Cerebellar cortex (tissue), 1 donor: ENCODE data around the gene GATA5.
"Not testable (repeated sequence)": the region's sequence is repeated elsewhere in the genome, so short reads cannot be mapped to it uniquely, and the experiment has no call there.

Experiments
- DNase-seq: peaks from one replicate; pipeline ENCODE4 v3.0.0-alpha.2; 2015; ENCODE audit warnings: low spot score

GATA5 gene

GRCh38 chr20:62430866-62431447 lies 44.8 kb downstream of the GATA5 start:
- DNase-seq, result no peak

GRCh38 chr20:62430311-62430853 lies 45.4 kb downstream of the GATA5 start:
- DNase-seq, result no peak

GRCh38 chr20:62429455-62430310 lies 46.1 kb downstream of the GATA5 start:
- no peak for DNase-seq

GRCh38 chr20:62428396-62429295 lies 47.1 kb downstream of the GATA5 start:
- DNase-seq, result no peak

- no peak for DNase-seq
These were observed 47.8 kb downstream of the GATA5 start for GRCh38 chr20:62428002-62428372.

- no peak for DNase-seq
These were observed 48.4 kb downstream of the GATA5 start, which contains the start of gene RBBP8NL for GRCh38 chr20:62427172-62428001. Gene RBBP8NL (minus strand): TSS chr20:62427539. CDS start chr20:62419647, 7,892 bp downstream.

GRCh38 chr20:62426699-62427131 lies 49.1 kb downstream of the GATA5 start:
- DNase-seq, result no peak

DNA sequence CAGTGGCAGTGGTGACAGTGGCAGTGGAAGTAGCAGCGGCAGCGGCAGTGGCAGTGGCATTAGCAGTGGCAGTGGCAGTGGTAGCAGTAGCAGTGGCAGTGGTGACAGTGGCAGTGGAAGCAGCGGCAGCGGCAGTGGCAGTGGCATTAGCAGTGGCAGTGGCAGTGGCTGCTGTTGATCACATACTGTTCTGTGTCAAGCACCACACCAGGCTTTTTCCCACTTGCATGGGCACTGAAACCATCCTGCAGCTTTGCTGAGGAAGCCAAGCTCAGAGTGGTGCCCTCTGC lies 49.8 kb downstream of the GATA5 start:
- not testable (repeated sequence) for DNase-seq

DNA sequence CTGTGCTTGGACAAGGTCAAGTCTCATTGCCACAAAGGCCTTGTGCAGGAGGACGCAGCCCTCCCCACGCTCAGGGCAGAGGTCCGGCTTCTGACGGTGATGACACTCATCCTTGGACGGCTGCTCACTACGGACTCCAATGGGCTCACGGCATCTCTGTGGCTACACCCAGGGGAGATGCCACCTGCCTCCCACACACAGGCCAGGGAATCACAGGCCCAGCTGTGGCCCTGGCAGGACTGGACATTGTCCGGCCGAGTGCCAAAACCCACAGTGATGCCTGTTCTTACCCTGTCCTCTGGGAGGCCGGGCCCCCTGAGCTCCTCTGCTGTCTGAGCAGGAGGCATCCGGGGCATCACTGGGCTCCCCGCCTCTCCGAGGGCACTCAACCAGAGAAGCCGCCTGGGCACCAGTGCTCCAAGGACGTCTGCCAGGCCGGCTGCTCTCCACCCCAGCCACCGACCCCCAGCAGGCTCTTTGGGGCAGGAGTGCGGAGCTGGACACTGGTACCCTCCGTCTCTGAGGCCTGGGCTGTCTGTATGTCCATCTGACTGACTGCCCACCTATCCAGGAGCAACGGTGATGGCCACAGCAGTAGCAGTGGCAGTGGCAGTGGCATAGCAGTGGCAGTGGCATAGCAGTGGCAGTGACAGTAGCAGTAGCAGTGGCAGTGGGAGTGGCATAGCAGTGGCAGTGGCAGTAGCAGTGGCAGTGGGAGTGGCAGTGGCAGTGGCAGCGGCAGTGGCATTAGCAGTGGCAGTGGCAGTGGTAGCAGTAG lies 50.3 kb downstream of the GATA5 start:
- no peak for DNase-seq

DNA sequence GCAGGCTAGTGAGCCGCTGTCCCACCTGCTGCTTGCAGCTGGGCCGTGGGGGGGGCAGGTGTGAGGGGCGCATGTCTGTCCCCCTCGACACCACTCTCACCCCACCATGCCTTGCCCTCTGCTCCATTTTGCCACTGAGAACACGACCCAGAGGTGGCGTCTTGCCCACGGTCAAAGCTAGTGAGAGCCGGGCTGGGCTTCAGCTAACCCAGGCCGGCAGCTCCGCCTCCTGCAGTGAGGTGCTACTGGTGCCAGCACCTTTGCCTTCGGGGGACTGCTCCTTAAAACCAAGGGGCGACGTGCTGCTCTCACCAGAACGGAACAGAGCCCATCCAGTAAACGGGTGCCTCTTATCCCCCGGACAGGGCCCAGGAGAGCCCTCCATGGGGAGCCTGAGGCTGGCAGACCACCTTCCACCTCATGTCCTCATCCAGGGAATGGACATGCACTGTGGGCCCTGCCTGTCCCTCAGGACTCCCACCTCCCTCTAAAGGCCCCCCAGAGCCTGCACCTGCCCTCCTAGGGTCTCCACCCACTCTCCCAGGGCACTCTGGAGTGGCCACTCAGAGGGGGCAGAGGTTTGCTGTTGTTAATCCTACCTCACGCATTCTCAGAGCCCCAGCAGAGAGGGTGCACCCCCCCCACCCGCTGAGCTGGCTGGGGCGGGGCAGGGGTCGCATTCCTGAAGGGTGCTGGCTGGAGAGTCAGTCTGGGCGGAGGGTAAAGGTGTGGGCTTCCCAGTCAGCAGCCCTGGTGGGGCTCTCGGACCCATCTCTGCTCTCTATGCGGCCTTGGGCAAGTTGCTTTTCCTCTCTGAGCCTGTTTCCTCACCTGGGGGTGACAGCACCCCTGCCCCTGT lies 51.3 kb downstream of the GATA5 start:
- DNase-seq, result no peak

DNA sequence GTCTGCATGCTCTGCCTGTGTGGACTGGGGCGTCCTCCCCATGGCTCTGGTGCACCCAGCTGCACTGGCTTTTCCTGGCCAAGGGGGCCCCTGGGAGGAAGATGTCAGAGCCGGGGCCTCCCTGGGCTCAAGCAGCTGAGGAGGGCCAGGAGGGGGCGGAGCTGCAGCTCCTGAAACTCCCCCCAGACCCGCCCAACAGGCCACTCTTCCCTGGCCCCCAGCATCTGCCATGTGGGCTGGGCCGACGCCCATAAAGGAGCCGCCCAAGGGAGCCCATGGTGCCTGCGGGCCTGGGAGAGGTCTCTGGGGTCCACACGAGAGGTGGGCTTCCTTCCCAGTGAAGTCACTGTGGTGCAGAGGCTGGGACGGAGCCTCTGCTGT lies 52.5 kb downstream of the GATA5 start:
- DNase-seq, result no peak

DNA sequence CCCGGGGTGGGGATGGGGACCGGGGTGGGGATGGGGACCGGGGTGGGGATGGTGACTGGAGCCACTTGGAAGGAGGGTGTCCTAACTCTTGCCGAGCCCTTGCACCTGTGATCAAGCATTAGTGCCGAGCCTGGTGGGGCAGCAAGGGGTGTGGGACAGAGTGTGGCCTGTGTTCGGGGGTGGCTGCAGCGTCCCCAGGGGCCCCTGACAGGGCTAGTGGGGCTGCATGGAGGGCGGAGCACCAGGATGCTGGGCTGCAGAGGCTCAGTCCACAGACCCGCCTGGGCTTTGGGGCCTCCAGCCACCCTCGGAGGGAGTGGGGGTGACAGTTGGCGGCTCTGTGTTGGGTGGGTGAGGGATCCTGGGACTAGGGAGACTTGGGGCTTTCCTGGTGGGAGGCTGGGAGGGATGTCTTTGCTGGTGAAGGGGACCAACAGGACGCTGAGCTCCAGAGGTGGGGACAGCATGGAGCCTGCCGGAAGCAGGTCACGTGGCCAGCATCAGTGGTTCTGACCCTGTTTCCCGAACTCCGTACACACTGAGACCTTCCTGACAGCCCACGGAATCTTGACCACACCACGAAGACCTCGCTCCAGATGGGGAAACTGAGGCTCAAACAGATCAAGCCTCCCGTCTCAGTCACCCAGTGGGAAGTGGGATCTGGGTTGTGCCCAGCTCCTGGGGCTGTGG lies 53.0 kb downstream of the GATA5 start:
- no peak for DNase-seq

DNA sequence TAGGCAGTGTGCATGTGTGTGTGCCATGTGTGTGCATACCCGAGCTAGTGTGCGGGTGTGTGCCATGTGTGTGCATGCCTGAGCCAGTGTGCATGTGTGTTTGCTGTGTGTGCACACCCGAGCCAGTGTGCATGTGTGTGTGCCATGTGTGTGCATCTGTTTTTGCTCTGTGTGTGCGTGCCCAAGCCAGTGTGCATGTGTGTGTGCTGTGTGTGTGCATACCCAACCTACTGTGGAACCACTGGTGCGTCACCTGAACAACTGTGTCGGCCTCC lies 54.1 kb downstream of the GATA5 start:
- DNase-seq, result no peak

DNA sequence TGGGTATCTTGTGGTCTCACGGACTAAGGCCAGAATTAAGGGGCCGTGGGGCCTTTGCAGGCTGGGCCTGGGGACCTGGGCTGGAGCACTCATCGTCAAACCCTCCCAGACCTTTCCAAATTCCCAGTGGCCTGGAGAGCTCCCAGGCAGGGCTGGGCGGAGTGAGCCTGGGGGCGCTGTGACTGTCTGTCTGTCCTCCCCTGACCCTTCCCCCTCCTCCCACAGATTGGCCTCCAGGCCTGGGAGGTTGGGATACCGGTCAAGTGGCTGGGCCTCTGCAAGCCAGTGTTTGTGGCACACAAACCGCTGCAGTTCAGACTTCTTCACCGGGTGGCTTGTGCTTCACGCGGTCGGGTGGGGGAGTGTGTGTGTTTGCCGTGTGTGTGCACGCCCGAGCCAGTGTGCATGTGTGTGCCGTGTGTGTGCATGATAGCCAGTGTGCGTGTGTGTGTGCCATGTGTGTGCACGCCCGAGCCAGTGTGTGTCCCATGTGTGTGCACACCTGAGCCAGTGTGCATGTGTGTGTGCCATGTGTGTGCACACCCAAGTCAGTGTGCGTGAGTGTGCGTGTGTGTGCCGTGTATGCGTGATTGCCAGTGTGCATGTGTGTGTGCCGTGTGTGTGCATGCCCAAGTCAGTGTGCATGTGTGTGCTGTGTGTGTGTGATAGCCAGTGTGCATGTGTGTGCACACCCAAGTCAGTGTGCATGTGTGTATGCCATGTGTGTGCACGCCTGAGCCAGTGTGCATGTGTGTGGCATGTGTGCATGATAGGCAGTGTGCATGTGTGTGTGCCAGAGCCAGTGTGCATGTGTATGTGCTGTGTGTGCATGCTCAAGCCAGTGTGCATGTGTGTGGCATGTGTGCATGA lies 54.7 kb downstream of the GATA5 start:
- no peak for DNase-seq

- no peak for DNase-seq
These were observed 56.0 kb downstream of the GATA5 start for GRCh38 chr20:62419759-62420158.

- no peak for DNase-seq
These were observed 56.9 kb downstream of the GATA5 start for GRCh38 chr20:62418709-62419487.

GRCh38 chr20:62417981-62418708 lies 57.6 kb downstream of the GATA5 start:
- no peak for DNase-seq
